ENCODE results near the gene WDR91.
"Not testable (repeated sequence)": the region's sequence is repeated elsewhere in the genome, so short reads cannot be mapped to it uniquely, and the experiment has no call there.

Gene WDR91

GRCh38 chr7:135233570-135233969, 22.2 kb upstream of the WDR91 start, which contains the start of gene STRA8:
Gene STRA8, plus strand, starts transcription at chr7:135233838. Its CDS starts 6,687 bp downstream, at chr7:135240525.
- no peak for FAIRE-seq

- FAIRE-seq, result no peak
These were observed 21.4 kb upstream of the WDR91 start for GRCh38 chr7:135232720-135233119.

- no peak for FAIRE-seq
These were observed 20.8 kb upstream of the WDR91 start for GRCh38 chr7:135232087-135232486.

GRCh38 chr7:135231686-135232085, 20.4 kb upstream of the WDR91 start:
- no peak for FAIRE-seq

GRCh38 chr7:135224027-135224426, 12.7 kb upstream of the WDR91 start:
- no peak for FAIRE-seq

- no peak for FAIRE-seq
These were observed 6.6 kb upstream of the WDR91 start for GRCh38 chr7:135217645-135218509.

GRCh38 chr7:135215698-135216097, 4.4 kb upstream of the WDR91 start:
- no peak for FAIRE-seq

- FAIRE-seq, result no peak
These were observed 3.9 kb upstream of the WDR91 start for GRCh38 chr7:135215180-135215579.

GRCh38 chr7:135213831-135214230, 2.5 kb upstream of the WDR91 start:
- FAIRE-seq, result no peak

- FAIRE-seq, result not testable (repeated sequence)
These were observed 790 bp upstream of the WDR91 start for GRCh38 chr7:135211946-135212685.

GRCh38 chr7:135210888-135211178, 493 bp downstream of the WDR91 start:
- no peak for FAIRE-seq

GRCh38 chr7:135209225-135209834, 2.0 kb downstream of the WDR91 start:
- FAIRE-seq, result no peak

- no peak for FAIRE-seq
These were observed 3.1 kb downstream of the WDR91 start for GRCh38 chr7:135208102-135208793.

- FAIRE-seq, result no peak
These were observed 3.8 kb downstream of the WDR91 start for GRCh38 chr7:135207406-135208101.

GRCh38 chr7:135206941-135207391, 4.4 kb downstream of the WDR91 start:
- FAIRE-seq, result no peak

GRCh38 chr7:135205850-135206249, 5.5 kb downstream of the WDR91 start:
- no peak for FAIRE-seq

- FAIRE-seq, result no peak
These were observed 6.5 kb downstream of the WDR91 start for GRCh38 chr7:135204876-135205275.

GRCh38 chr7:135204341-135204749, 7.0 kb downstream of the WDR91 start:
- no peak for FAIRE-seq

GRCh38 chr7:135201350-135201749, 10.0 kb downstream of the WDR91 start:
- FAIRE-seq, result no peak

- FAIRE-seq, result no peak
These were observed 10.4 kb downstream of the WDR91 start for GRCh38 chr7:135200821-135201331.

GRCh38 chr7:135199439-135199838, 11.9 kb downstream of the WDR91 start:
- FAIRE-seq, result no peak
